HG02981 (cell line): ENCODE results near the gene GPI.
A peak's percentile ranks its signal among the peaks of the same experiment; 100 is the strongest.

Experiments
- ATAC-seq: cut with Tn5 transposase; IDR thresholded peaks from one replicate; pipeline ENCODE4 v1.9.1; 2021; ENCODE audit warnings: mild to moderate bottlenecking, moderate library complexity; ENCODE audit not compliant: unreplicated experiment

GPI gene

DNA sequence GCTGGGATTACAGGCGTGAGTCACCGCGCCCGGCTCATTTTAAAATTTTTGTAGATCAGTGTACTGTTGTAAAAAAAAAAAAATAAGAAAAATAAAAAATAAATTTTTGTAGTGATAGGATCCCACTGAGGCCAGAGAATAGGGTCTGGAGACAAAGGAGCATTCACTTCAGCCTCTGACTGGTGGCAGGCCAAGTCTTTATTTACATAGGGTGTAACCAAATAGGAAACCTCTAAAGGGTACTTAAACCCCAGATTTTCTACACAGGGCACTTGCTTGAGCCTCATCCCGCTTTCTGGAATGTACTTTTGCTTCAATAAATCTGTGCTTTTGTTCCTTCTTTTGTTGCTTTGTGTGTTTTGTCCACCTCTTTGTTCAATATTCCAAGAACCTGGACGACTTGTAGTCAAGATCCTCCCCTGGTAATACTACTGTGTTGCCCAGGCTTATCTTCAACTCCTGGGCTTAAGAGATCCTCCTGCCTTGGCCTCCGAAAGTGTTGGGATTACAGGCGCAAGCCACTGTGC lies 37.1 kb downstream of the GPI start:
- no peak for ATAC-seq

DNA sequence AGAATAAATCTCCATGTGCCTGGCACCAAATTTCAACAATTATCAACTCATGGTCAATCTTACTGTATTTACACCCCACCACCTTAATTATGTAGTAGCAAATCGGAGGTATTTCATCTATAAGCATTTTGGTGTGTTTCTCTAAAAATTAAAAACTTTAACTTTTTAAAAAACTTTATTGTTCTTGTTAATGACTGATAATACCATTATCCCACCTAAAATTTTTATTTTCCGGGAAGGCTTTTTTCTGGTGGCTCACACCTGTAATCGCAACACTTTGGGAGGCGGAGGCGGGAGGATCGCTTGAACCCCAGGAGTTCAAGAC lies 38.8 kb downstream of the GPI start:
- ATAC-seq: no peak

DNA sequence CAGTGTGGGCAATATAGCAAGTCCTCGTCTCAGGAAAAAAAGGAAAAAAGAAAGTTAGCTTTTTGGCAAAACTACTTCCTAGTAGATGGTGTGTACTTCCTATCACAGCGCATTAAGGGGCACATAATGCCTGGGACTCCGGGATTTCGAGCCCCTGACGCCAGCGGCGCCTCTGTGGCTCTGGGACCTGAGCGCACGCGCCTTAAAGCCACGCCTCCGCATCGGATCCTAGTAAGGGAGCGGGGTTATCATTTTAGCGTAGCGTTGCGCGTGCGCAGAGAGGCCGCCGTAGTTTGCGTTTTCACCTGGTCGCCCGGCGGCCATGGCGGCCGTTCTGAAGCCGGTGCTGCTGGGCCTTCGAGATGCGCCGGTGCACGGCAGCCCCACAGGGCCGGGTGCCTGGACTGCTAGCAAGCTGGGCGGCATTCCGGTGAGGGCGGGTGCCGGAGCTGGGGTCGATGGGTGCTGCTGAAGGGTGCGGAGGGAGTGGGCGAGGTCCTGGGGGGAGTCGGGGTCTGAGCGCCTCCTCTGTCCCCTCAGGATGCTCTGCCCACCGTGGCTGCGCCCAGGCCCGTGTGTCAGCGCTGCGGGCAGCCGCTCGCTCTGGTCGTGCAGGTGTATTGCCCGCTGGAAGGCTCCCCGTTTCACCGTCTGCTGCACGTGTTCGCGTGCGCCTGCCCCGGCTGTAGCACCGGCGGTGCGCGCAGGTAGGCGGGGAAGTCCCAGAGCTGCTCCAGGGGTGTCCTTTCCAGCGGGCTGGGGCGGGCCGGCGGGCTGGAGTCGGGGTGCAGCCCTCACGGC lies 39.3 kb downstream of the GPI start, which contains the start of gene PDCD2L:
PDCD2L (plus strand) TSS at position 291 of the 801 bp plus-strand sequence; CDS start at position 323, 32 bp downstream.
- peak; percentile 86 for ATAC-seq

DNA sequence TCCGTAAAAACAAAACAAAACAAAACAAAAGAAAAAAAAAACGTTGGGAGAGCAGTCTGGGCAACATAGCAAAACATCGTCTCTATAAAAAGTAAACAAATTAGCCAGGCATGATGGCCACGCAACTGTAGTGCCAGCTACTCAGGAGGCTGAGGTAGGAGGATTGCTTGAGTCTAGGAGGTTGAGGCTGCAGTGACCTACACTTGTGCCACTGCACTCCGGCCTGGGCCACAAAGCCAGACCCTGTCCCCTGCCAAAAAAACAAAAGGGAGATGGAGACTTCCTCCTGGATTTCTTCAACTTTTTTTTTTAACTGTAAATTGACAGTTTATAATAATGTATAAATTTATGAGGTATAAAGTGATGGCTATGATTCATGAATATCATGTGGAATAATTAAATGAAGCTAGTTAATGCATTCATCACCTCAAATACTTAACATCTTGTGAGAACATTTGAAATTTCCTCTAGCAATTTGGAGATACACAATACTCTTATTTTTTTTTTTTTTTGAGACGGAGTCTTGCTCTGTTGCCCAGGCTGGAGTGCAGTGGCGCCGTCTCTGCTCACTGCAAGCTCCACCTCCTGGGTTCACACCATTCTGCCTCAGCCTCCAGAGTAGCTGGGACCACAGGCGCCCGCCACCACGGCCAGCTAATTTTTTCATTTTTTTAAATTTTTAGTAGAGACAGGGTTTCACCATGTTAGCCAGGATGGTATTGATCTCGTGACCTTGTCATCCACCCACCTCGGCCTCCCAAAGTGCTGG lies 41.1 kb downstream of the GPI start:
- ATAC-seq: no peak

DNA sequence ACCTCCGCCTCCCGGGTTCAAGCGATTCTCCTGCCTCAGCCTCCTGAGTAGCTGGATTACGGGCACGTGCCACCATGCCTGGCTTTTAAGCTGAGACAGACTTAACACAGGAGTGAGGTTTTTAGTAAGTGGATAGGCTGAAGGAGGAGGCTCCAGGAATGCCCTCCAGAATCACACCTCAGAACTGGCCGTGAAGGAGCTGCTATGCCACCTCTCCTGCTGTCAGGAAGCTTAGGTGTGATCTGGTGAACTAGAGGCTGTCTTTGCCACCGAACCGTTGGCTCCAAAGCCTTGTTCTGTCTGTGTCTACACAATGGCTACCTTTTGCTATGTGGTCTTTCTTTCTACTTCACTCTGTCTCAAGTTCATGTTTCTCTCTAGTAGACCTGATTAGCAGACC lies 43.4 kb downstream of the GPI start:
- no peak for ATAC-seq

DNA sequence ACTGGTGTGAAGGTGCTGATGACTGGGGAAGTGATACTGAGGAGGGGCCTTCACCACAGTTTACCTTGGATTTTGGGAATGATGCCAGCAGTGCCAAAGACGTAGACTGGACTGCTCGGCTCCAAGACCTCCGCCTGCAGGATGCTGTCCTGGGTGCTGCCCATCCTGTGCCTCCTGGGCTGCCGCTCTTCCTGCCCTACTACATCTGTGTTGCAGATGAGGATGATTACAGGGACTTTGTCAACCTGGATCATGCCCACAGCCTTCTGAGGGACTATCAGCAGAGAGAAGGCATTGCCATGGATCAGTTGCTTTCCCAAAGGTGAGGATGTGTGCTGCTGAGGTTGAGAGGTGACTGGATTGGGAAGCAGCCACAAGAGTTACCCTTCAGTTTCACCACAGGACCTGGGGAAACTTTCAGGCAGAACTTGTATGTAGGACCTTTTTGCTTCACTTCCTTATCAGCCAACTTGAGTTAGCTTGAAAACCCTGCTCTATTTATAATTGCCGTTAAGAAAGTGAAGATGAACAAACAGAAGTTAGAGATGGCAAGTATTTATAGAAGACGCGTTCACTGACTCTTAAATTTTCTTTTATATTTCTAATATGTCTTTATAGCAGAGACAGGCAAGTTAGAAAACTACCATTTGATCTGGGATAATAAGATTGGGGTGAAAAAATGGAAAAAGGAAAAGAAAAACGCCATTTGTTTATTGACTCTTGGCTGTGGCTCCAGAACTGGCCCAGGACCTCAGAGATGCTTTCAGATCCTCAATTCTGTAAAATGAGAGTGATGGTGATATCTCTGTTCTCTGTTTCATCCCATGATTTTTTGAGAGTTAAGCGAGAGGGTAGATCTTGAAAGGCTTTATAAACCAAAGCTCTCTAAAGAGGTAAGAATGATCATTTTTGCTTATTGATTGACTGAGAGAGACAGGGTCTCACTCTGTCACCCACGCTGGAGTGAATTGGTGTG lies 44.5 kb downstream of the GPI start:
- no peak for ATAC-seq

DNA sequence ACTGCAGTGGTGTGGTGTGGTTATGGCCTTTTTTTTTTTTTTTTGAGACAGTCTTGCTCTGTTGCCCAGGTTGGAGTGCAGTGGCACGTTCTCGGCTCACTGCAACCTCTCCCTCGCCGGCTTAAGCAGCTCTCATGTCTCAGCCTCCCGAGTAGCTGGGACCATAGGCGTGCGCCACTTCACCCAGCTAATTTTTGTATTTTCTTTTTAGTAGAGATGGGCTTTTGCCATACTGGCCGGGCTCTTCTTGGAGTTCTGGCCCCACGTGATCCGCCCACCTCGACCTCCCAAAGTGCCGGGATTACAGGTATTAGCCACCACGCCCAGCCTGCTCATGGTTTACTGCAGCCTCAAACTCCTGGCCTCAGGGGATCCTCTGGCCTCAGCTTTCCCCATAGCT lies 46.2 kb downstream of the GPI start:
- ATAC-seq: no peak

DNA sequence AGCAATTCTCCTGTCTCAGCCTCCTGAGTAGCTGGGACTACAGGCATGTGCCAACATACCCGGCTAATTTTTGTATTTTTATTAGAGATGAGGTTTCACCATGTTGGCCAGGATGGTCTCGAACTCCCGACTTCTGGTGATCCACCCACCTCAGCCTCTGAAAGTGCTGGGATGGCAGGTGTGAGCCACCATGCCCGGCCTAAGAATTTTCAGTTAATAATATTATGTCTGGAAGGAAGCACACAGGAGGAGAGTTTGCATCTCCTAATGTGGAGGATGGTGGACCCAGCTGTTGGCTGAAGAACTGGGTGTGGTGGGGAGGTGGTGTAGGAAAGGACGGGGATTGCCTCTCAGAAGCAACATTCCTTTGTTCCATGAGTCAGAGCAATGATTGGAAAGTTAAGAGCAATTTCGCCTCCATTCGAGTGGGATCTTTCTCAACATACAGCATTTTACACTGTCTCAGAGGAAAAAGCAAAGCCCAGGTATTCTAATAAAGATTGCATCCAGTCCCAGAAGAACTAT lies 51.1 kb downstream of the GPI start:
- ATAC-seq: no peak

DNA sequence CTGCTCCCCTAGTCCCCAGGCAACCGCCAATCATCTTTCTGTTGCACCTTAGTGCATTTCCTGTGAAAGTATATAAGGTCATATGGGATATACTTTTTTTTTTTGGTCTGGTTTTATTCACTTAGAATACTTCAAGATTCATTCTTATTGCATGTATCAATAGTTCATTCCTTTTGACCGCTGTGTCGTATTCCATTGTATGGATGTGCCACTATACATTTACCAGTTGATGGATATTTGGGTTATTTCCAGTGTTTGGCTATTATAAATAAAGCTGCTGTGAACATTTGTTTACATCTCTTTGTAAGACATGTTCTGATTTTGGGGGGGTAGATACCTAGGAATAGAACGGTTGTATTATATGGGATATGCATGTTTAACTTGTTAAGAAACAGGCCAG lies 53.3 kb downstream of the GPI start:
- ATAC-seq: no peak

DNA sequence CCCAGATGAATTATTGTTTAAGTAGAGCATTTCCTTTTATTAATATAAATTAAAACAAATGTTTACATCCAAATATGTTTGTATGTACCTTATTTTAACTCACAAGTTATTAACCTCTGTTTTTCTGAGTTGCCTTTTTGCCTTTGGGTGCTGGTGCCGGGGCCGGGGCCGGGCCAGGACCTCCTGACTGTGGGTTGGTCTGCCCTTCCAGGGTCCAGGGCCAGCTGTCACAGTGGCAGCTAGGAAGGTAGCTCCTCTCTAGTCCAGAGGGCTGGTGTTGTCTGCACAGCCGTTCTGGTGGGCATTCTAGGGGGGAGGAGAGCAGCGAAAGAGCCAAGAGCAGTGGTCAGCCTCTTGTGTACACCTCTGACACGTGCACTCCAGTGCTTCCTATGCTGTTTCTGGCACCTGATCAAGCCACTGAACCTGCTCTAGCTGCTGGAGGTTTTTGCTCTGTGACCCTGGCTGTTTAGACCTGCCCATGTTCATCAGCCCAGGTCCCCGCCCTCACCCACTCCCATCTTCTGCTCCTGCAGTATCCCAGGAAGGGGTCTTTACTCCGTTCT lies 61.2 kb downstream of the GPI start:
- ATAC-seq: no peak

DNA sequence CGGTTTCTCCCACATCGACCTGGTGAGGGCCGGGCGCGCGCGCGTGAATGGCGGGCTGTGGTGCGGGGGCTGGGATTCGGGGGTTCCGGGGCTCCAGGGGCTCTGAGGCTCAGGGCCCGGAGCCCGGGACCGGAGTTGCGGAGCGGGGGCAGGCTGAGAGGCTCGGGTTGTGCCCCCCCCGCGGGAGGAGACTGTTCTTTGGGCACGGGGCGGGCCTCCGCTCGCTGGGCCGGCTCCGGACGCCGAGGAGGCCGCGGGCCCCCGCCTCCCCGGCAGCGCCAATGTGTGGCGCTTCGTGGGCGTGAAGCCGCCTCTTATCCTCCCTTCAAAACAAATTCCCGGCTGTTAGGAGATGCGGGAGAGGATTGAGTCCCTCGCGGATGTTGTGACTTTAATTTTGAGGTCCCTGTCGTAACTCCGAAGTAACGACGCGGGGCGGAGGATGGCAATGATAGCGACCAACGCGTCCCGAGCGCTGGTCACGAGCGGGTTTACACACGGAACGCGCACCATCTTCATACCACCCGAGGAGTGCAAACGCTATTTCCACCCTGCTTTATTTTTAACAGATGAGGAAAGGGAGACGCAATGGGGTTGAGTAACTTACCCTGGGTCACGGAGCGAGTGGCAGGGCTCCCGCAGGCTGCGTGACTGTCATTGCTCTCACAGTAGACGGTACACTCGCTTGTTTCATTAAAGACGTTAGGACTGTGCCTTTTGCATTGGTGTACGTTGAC lies 63.7 kb downstream of the GPI start:
- ATAC-seq: peak; percentile 36

DNA sequence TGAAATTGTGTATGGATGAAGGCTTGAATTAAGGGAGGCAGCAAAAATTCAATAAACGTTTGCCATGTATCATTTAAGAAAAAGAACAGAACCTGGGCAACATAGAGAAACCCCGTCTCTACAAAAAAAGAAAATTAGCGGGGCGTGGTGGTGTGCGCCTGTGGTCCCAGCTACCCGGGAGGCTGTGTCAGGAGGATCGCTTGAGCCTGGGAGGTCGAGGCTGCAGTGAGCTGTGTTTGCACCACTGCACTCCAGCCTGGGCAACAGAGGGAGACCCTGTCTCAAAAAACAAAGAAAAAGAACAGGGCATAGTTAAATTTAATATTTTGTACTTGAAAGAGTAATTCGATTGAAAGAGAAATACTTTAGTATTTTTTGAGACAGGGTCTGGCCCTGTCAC lies 64.6 kb downstream of the GPI start:
- no peak for ATAC-seq

DNA sequence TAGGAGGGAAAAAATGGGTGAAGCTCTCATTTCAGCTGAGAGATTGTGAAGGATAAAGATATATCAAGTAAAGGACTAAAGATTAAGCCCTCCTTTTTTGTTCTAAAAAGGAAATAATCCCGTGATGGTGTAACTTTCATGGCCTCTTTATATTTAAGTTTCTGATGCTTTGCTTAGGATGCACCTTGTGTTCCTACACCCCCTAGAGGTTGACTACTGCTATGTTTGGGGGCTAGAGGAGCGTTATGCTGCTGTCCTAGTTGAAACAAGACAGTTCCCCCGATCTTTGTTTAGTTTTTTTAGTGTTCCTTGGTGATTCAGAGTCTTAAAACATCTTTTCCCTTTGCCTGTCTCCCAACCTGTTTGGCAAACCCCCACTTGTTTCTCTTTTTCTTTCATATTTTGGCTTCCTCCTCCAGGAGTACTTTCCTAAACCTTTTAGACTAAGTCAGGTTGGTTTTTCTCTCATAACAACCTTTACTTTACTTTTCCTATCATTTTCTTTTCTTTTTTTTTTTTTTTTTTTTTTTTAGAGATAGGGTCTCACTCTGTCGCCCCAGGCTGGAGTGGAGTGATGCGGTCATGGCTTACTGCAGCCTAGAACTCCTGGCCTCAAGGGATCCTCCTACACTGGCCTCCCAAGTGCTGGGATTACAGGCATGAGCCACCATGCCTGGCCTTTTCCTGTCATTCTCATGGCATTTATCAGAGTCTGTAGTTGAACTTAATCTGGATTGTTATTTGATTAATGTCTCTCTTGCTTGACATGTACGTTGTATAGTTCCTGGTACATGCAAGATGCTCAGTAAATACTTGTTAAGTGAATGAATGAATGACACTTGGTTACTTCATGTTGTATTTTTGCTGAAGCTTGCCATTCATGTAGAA lies 66.0 kb downstream of the GPI start:
- ATAC-seq: peak; percentile 49

DNA sequence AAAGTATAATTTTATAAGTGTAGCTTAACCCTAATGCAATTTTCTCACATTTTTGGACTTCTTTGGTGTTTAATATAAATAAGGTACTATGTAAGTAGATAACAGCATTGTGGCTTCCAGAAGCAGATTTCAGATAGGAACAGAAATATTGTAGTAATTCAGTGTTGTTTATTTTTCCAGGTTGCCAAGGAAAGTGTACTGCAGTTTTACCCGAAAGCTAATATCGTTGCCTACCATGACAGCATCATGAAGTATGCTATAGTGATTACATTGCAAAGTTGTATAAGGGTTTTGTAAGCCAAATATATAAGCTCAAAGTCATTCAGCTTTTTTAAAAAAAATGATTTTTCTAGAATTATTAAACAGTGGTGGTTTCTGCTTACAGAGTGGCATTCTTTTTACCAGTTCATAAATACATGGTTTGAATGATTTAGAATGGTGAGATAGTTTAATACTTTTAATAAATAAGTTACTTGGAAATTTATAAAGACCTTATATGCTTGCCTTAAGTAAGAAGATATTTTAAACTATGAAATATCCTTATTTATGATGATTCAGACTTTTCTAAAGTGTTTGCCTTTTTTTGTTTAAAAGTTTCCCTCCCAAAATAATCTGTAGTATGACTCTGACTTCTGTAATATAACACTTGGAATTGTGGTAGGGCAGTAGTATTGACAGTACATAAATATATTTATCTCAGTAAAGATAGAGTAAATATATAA lies 66.8 kb downstream of the GPI start:
- ATAC-seq: no peak

DNA sequence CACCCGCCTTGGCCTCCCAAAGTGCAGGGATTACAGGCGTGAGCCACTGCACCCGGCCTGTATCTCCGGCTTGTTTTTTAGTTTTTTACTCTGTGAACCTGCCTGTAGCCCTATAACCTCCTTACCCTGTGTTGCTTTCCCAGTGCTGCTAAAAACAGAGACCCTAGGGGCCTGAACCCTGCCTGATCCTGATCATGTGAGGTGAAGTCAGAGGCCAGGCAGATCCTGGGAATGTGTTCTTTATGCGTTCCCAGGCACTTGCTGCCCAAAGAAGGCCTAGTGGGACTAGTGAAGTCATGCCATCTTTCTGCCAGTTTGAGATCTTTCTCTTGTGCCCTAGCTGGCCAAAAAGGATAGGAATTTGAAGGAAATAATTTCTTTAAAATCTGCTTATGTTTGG lies 67.8 kb downstream of the GPI start:
- no peak for ATAC-seq

DNA sequence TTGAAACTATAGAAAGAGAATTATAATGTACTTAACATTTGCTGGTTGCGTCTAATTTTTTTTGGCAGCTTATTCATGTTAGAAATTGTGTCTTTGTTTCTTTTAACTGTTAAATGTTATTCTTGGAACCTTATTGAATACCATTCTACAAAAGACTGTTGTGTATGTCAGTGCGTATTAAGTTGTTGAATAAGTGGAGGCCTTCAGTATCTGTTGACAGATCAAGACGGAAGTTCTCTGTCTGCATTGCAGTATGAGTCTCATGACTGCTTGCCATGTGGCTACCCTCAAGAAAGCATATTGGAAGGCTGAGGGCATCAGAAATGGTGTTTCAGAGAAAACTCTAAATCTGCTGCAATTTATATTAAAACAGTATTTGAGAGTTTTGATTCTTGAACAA lies 71.7 kb downstream of the GPI start:
- ATAC-seq: no peak

DNA sequence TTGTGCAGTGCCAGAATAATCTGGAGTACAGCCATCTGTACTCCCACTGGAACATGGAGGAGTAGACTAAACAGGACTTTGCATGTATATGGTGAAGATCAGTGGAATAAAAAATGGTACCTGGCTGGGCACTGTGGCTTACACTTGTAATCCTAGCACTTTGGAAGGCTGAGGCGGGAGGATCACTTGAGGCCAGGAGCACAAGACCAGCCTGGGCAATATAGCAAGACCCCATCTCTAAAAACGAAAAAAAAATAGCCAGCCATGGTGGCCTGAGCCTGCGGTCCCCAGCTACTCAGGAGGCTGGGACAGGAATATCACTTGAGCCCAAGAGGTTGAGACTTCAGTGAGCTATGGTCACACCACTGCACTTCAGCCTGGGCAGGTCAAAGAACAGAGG lies 83.2 kb downstream of the GPI start:
- ATAC-seq: no peak
